Measurements from ENCODE around the gene FOXL3.
A peak's percentile ranks its signal among the peaks of the same experiment; 100 is the strongest.
"Not testable (repeated sequence)": the region's sequence is repeated elsewhere in the genome, so short reads cannot be mapped to it uniquely, and the experiment has no call there.

Gene FOXL3

GRCh38 chr7:263483-264351 lies 26.3 kb upstream of the FOXL3 start:
- H3K27me3 ChIP-seq; DNase-seq; H3K4me1 ChIP-seq; H3K9me3 ChIP-seq; H3K4me3 ChIP-seq; intact Hi-C loops (cut with DNase I; ENCODE audit: low total_unique reads); H3K27ac ChIP-seq: not testable (repeated sequence)
- TF ChIP-seq CTCF (IDR thresholded peaks at IDR 0.05), result peak in 1 of 2 experiments; percentile 31
- H3K36me3 ChIP-seq, result peaks cover 32 to 36% (median 34%) of the 10 kb centered on the region in 3 donors

- no peak for DNase-seq
- peaks cover 23 to 26% (median 24%) of the 10 kb centered on the region in 3 donors for H3K36me3 ChIP-seq
- H3K27me3 ChIP-seq, result peaks cover 0 to 6% of the 10 kb centered on the region in 2 donors
- H3K4me3 ChIP-seq, result no peak overlapping the region
- H3K27ac ChIP-seq, result no peak overlapping the region
- H3K9me3 ChIP-seq, result peaks cover 0 to 4% (median 0%) of the 10 kb centered on the region in 3 donors
- no peak for TF ChIP-seq CTCF (IDR thresholded peaks at IDR 0.05)
- intact Hi-C loops (cut with DNase I; ENCODE audit: low total_unique reads), result no loop called here
- no peaks in the 10 kb centered on the region for H3K4me1 ChIP-seq
These were observed 25.3 kb upstream of the FOXL3 start for GRCh38 chr7:264541-265191.

GRCh38 chr7:265192-265997 lies 24.6 kb upstream of the FOXL3 start:
- Histone ChIP-seq H3K4me3 (no peak overlapping the region), H3K27ac (no peak overlapping the region), H3K27me3 (peaks cover 0 to 10% of the 10 kb centered on the region in 2 donors), H3K4me1 (no peaks in the 10 kb centered on the region), H3K9me3 (peaks cover 0 to 4% (median 0%) of the 10 kb centered on the region in 3 donors), H3K36me3 (peaks cover 15 to 19% (median 17%) of the 10 kb centered on the region in 3 donors)
- intact Hi-C loops (cut with DNase I; ENCODE audit: low total_unique reads), result no loop called here
- no peak for TF ChIP-seq CTCF (IDR thresholded peaks at IDR 0.05)
- no peak for DNase-seq

- Histone ChIP-seq H3K27ac (no peak overlapping the region), H3K4me3 (no peak overlapping the region), H3K9me3 (peaks cover 0 to 4% (median 0%) of the 10 kb centered on the region in 3 donors), H3K4me1 (no peaks in the 10 kb centered on the region), H3K36me3 (peaks cover 7 to 11% (median 9%) of the 10 kb centered on the region in 3 donors), H3K27me3 (peaks cover 0 to 10% of the 10 kb centered on the region in 2 donors)
- no peak for TF ChIP-seq CTCF (IDR thresholded peaks at IDR 0.05)
- intact Hi-C loops (cut with DNase I; ENCODE audit: low total_unique reads), result no loop called here
- no peak for DNase-seq
These were observed 23.7 kb upstream of the FOXL3 start for GRCh38 chr7:265998-266850.

Data from tibial artery (tissue), 4 donors.